Right lobe of liver (tissue), 4 donors: ENCODE measurements around the gene CBLC.
"Not testable (repeated sequence)": the region's sequence is repeated elsewhere in the genome, so short reads cannot be mapped to it uniquely, and the experiment has no call there.

Experiments
- CTCF ChIP-seq, 4 donors: fragments of 200-600 bp in 3 of 4; fragments of 450-650 bp in 1 of 4; IDR thresholded peaks; one replicate each; pipeline versions ENCODE4 v1.5.1 to v1.8.0; 2016 to 2022; ENCODE audit warnings: antibody characterized with exemption in 4 of 4, mild to moderate bottlenecking in 2 of 4
- POLR2A ChIP-seq: fragments of 450-650 bp; IDR thresholded peaks from one replicate; pipeline ENCODE4 v1.6.1; 2017; ENCODE audit warnings: antibody characterized with exemption, mild to moderate bottlenecking
- donor health status: DM: no; HTN: no; CAD: no.
- donor health status: DM: no; HTN: no; CAD: no.
- donor health status: DM: no; HTN: yes; CAD: no.

- TF ChIP-seq CTCF (IDR thresholded peaks at IDR 0.05); POLR2A: not testable (repeated sequence)
Measured at GRCh38 chr19:44781694-44782093, 4.0 kb downstream of the CBLC start.
